KOPT-K1 (cell line): Measurements from ENCODE around the gene GFRA4.
"Not testable (repeated sequence)": the region's sequence is repeated elsewhere in the genome, so short reads cannot be mapped to it uniquely, and the experiment has no call there.

Source experiments
- H3K27ac ChIP-seq: fragments of 200-600 bp; sonication (generic); 2 replicates; pipeline ENCODE4 v1.5.1; 2016; ENCODE audit warnings: antibody characterized with exemption, mild to moderate bottlenecking, low read depth, low read length; ENCODE audit not compliant: poor library complexity, severe bottlenecking
- H3K36me3 ChIP-seq: fragments of 200-600 bp; sonication (generic); 2 replicates; pipeline ENCODE4 v1.5.1; 2017; ENCODE audit warnings: antibody characterized with exemption, mild to moderate bottlenecking, low read length, moderate library complexity; ENCODE audit not compliant: insufficient read depth
- H3K9me3 ChIP-seq: fragments of 200-600 bp; sonication (generic); 2 replicates; pipeline ENCODE4 v1.5.1; 2017; ENCODE audit warnings: antibody characterized with exemption, low read length, mild to moderate bottlenecking; ENCODE audit not compliant: insufficient read depth, poor library complexity, severe bottlenecking

The GFRA4 gene

GRCh38 chr20:3631534-3631933 is 31.7 kb downstream of the GFRA4 start:
- H3K9me3 ChIP-seq, result no peaks in the 10 kb centered on the region
- no peak overlapping the region for H3K27ac ChIP-seq
- H3K36me3 ChIP-seq, result no peaks in the 10 kb centered on the region

GRCh38 chr20:3630429-3630828 is 32.8 kb downstream of the GFRA4 start:
- H3K36me3 ChIP-seq, result no peaks in the 10 kb centered on the region
- no peaks in the 10 kb centered on the region for H3K9me3 ChIP-seq
- no peak overlapping the region for H3K27ac ChIP-seq

DNA sequence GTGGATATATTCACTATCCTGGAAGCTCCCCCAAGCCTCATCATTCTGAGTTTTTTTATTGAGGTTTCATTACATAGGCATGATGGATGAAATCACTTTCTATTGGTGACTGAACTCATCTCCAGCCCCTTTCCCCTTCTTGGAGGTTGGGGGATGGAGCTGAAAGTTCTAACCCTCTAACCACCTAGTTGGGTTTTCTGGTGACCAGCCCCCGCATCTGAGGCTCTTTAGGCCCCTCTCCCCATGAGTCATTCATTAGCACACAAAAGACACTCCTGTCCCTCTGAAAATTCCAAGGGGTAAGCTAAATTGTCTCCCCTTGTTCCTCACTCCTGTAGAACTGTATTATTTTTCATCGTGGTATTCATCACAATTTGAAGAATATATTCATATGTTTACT is 33.3 kb downstream of the GFRA4 start:
- Histone ChIP-seq H3K36me3 (no peaks in the 10 kb centered on the region), H3K9me3 (no peaks in the 10 kb centered on the region), H3K27ac (no peak overlapping the region)

DNA sequence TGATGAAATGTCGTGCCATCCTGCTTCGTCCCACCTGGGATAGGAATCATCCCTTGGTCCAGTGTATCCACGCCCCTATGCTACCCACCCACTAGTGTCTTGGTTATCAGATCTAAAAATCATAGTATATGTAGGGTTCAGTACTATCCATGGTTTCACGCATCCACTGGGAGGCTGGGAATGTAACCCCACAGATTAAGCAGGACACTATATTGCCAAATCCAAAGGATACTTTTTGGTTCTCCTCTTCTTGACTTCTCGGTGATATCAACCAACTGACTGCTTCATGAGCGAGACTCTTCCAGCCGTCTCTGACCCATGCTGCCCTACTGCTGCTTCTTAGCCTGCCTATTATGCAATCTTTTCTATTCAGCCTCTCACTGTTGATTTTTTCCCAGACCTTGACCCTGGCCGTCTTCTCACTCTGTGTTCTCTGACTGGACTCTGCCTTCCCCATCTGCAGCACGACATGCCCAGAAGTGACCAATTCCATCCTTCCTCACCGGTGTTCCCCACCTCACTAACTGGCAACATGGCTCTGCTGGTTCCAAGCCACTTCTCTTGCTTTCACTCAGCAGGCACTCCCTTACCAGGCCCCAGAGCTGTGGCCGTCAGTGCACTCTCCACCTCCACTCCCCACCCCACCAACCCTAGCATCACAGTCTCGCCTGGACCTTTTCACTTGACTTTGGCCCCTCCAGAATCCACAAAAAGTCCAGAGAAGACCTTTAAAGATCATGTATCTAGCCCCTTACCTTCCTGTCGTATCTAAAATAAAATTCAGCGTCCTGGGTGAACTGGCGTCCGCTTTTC is 34.5 kb downstream of the GFRA4 start:
- no peaks in the 10 kb centered on the region for H3K36me3 ChIP-seq
- H3K9me3 ChIP-seq, result no peaks in the 10 kb centered on the region
- H3K27ac ChIP-seq, result no peak overlapping the region

GRCh38 chr20:3627476-3627875 is 35.7 kb downstream of the GFRA4 start:
- H3K27ac ChIP-seq, result no peak overlapping the region
- no peaks in the 10 kb centered on the region for H3K9me3 ChIP-seq
- no peaks in the 10 kb centered on the region for H3K36me3 ChIP-seq

GRCh38 chr20:3622406-3622805 is 40.8 kb downstream of the GFRA4 start:
- no peak overlapping the region for H3K27ac ChIP-seq
- no peaks in the 10 kb centered on the region for H3K36me3 ChIP-seq
- H3K9me3 ChIP-seq, result no peaks in the 10 kb centered on the region

- no peak overlapping the region for H3K27ac ChIP-seq
- no peaks in the 10 kb centered on the region for H3K36me3 ChIP-seq
- no peaks in the 10 kb centered on the region for H3K9me3 ChIP-seq
Measured at GRCh38 chr20:3621111-3621510, 42.1 kb downstream of the GFRA4 start.

DNA sequence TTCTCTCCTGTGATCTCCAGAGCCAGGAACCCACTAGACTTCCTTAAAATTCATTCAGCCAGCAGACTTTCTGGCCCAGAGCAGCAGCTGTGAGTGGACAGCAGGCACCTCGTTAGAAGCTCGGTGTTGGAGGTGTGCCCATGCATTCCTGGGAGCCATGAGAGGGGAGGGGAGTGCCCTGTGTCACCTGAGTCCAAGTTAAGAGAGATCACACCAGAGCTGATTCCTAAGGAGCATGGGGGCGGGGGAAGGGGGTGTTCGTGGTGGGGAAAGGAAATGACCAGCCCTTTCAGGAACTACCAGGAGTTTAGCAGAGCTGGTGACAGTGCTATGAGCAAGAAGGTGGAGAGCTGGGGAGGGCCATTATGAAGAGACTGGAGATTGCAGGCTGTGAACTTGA is 46.9 kb downstream of the GFRA4 start:
- H3K9me3 ChIP-seq, result no peaks in the 10 kb centered on the region
- no peak overlapping the region for H3K27ac ChIP-seq
- no peaks in the 10 kb centered on the region for H3K36me3 ChIP-seq

- not testable (repeated sequence) for H3K36me3 ChIP-seq, H3K9me3 ChIP-seq, H3K27ac ChIP-seq
Measured at GRCh38 chr20:3615171-3615840, 47.9 kb downstream of the GFRA4 start.

DNA sequence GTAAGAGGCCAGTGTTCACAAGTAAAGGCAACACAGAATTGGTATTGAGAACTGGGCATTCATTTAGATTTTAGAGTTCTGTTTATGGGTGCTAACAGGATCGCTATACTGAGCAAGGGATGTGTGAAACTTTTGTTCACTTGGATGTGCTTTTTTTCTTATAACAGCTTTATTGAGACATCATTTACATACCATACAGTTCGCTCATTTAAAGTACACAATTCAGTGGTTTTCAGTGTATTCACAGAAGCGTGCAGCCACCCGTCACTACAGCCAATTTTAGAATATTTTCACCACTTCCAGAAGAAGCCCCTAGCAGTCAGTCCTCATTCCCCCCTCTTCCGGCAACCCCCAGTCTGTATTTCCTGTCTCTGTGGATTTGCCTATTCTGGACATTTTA is 48.7 kb downstream of the GFRA4 start:
- Histone ChIP-seq H3K27ac (no peak overlapping the region), H3K9me3 (no peaks in the 10 kb centered on the region)

DNA sequence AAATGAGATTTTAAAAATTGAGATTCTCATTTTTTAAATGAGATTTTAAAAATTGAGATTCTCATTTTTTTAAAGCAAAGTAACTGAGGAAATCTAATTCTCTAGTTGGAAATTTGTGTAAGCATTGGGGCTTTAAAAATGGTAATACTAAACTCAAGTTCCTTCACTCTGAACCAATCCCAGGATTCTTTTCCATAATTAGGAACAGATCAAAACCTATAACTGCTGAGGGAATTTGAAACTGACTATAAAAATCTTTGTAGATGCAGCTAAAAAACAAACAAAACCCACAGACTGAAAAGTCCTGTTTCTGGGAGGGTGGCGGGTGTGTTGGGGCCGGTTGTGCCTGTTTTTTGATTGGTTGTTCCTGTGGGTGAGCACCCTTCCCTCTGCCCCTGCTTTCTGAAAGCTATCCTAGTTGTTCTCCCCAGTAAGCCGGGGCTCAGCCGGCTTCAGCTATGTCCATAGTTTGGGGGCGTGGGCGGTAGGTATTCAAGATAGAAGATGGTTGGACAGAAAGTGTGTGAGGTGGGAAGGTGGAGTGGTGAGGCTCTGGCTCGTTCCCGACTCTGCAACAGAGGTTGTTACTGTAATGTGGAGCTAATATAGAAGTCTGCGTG is 49.3 kb downstream of the GFRA4 start:
- Histone ChIP-seq H3K9me3 (no peaks in the 10 kb centered on the region), H3K36me3 (no peaks in the 10 kb centered on the region), H3K27ac (no peak overlapping the region)

More for the DNA sequence above, 48.7 kb downstream of the GFRA4 start:
- no peaks in the 10 kb centered on the region for H3K36me3 ChIP-seq

- Histone ChIP-seq H3K36me3 (no peaks in the 10 kb centered on the region), H3K9me3 (no peaks in the 10 kb centered on the region), H3K27ac (no peak overlapping the region)
Measured at GRCh38 chr20:3612795-3613572, 50.2 kb downstream of the GFRA4 start.

GRCh38 chr20:3611901-3612300 is 51.3 kb downstream of the GFRA4 start:
- H3K36me3 ChIP-seq, result no peaks in the 10 kb centered on the region
- no peak overlapping the region for H3K27ac ChIP-seq
- H3K9me3 ChIP-seq, result no peaks in the 10 kb centered on the region
